BE2C (cell line): Measurements from ENCODE around the gene TBCK.

Experiments
- DNase-seq: peaks from one replicate; pipeline ENCODE4 v3.0.0-alpha.2; 2020
- H3K27me3 ChIP-seq: fragments of 250-450 bp; sonication (Bioruptor Pico); 2 replicates; pipeline ENCODE4 v1.5.1; 2020; ENCODE audit warnings: mild to moderate bottlenecking
- H3K36me3 ChIP-seq: fragments of 250-450 bp; sonication (Bioruptor Pico); 2 replicates; pipeline ENCODE4 v1.5.1; 2020; ENCODE audit warnings: mild to moderate bottlenecking
- H3K4me1 ChIP-seq: fragments of 250-450 bp; sonication (Bioruptor Pico); 2 replicates; pipeline ENCODE4 v1.5.1; 2020
- H3K4me3 ChIP-seq: 2 replicates; pipeline ENCODE4 v1.5.1; 2011; ENCODE audit warnings: low read depth, low read length
- H3K9me3 ChIP-seq: fragments of 250-450 bp; sonication (Bioruptor Pico); 2 replicates; pipeline ENCODE4 v1.5.1; 2020
- CTCF ChIP-seq: IDR thresholded peaks from 2 replicates; pipeline ENCODE4 v1.5.1; 2012; ENCODE audit warnings: mild to moderate bottlenecking, low read depth, low read length

TBCK gene

GRCh38 chr4:106210021-106210420, 106.0 kb downstream of the TBCK start:
- no peak overlapping the region for H3K4me3 ChIP-seq
- no peaks in the 10 kb centered on the region; the same call in 1 of the 2 replicates for H3K4me1 ChIP-seq
- no peaks in the 10 kb centered on the region for H3K36me3 ChIP-seq
- no peak for DNase-seq
- no peaks in the 10 kb centered on the region for H3K27me3 ChIP-seq
- H3K9me3 ChIP-seq: no peaks in the 10 kb centered on the region
- TF ChIP-seq CTCF: no peak

DNA sequence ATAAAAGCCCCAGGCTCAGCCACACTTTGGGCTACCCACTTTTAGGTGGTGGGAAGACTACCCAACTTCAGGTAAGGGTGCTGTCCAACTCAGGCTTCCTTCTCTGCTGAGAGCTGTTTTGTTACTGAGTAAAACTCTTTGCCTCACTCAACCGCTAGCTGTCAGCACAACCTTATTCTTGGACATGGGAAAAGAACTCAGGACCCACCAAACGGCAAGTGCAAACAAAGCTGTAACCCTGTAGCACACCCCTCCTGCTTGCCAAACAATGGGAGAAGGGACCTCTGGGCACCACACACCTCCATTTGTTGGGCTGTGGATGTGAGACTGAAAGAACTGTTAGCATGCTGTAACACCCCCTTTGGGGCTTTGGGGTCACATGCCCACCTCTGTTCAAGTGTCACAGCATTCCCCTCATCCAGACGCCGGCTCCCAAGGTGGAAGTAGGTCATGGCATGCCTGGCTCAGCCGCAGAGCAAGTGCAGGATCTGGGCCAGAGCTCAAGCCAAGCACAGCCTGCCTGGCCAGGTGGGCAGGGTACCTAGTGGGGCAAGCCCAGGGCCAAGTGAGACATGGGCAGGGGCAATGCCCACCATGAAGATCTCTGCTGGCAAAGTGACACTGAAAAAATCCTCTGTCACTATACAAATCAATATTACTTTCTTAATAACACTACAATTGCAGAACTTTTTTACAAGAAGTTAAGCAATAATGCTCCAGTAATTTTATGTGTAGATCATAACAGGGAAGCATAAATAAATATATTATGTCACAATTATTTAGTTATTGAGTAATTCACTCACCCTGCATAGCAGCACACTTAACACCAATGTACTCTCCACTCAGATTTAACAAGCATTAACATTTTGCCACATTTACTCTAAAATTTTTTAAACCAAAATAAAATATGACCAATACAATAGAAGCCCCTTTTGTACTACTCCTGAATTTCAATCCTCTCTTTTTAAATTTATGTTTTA, 107.2 kb downstream of the TBCK start:
- no peaks in the 10 kb centered on the region for H3K27me3 ChIP-seq
- H3K36me3 ChIP-seq: no peaks in the 10 kb centered on the region
- TF ChIP-seq CTCF: no peak
- DNase-seq: no peak
- no peaks in the 10 kb centered on the region; the same call in 1 of the 2 replicates for H3K4me1 ChIP-seq
- no peaks in the 10 kb centered on the region for H3K9me3 ChIP-seq
- no peak overlapping the region for H3K4me3 ChIP-seq

DNA sequence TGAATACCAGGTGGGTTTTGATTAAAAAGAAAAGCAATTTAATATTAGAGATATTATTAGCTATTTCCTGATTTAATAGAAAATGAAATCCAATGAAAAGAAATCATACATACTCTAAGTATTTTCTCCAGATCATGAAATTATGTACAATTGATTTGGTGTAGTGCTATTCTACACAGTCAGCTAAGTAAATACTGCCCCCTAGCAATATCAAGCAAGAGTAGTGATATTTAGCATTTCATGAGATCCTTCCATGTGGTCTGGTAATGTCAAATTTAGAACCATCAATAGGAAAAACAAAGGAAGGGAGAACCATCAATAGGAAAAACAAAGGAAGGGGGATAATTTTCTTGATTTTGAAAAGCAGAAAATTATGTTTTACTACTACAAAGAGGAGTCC, 114.6 kb downstream of the TBCK start:
- no peaks in the 10 kb centered on the region for H3K36me3 ChIP-seq
- no peaks in the 10 kb centered on the region; the same call in 1 of the 2 replicates for H3K4me1 ChIP-seq
- no peaks in the 10 kb centered on the region for H3K27me3 ChIP-seq
- H3K4me3 ChIP-seq: no peak overlapping the region
- no peaks in the 10 kb centered on the region for H3K9me3 ChIP-seq
- peak; percentile 68 for TF ChIP-seq CTCF
- no peak for DNase-seq

GRCh38 chr4:106195435-106195950, 120.5 kb downstream of the TBCK start:
- TF ChIP-seq CTCF: no peak
- DNase-seq: no peak

GRCh38 chr4:106194801-106195200, 121.2 kb downstream of the TBCK start:
- TF ChIP-seq CTCF: no peak
- no peaks in the 10 kb centered on the region for H3K36me3 ChIP-seq
- H3K9me3 ChIP-seq: no peaks in the 10 kb centered on the region
- H3K4me3 ChIP-seq: no peak overlapping the region
- H3K4me1 ChIP-seq: peaks cover 8% of the 10 kb centered on the region
- DNase-seq: no peak
- no peaks in the 10 kb centered on the region; the same call in 1 of the 2 replicates for H3K27me3 ChIP-seq

More at GRCh38 chr4:106195435-106195950, 120.5 kb downstream of the TBCK start:
- Histone ChIP-seq H3K36me3 (no peaks in the 10 kb centered on the region), H3K27me3 (no peaks in the 10 kb centered on the region; the same call in 1 of the 2 replicates), H3K4me1 (peaks cover 8% of the 10 kb centered on the region), H3K9me3 (no peaks in the 10 kb centered on the region), H3K4me3 (no peak overlapping the region)

GRCh38 chr4:106192131-106192530, 123.9 kb downstream of the TBCK start:
- Histone ChIP-seq H3K9me3 (no peaks in the 10 kb centered on the region), H3K27me3 (no peaks in the 10 kb centered on the region; the same call in 1 of the 2 replicates), H3K4me1 (peaks cover 8% of the 10 kb centered on the region), H3K4me3 (no peak overlapping the region), H3K36me3 (no peaks in the 10 kb centered on the region)
- TF ChIP-seq CTCF: no peak
- no peak for DNase-seq
